H9 (cell line): ENCODE data around the gene ANKRD12. TPM values are rescaled to one million over a fixed set of nuclear protein-coding genes. Genes with fewer than 3 reads are reported as not detected.

ENCODE experiments used
- DNase-seq: peaks from one replicate; pipeline ENCODE4 v3.0.0-alpha.2; 2017
- H2AFZ ChIP-seq: one replicate; pipeline ENCODE4 v1.6.1; 2013; ENCODE audit warnings: mild to moderate bottlenecking, low read length, control low read depth, moderate library complexity
- H2AK5ac ChIP-seq: 2 replicates; pipeline ENCODE4 v1.6.1; 2013; ENCODE audit warnings: low read length, control low read depth, mixed read lengths; ENCODE audit not compliant: insufficient read length
- H2BK120ac ChIP-seq: one replicate; pipeline ENCODE4 v1.6.1; 2013; ENCODE audit warnings: low read depth, mild to moderate bottlenecking, low read length, control low read depth, inconsistent platforms; ENCODE audit not compliant: poor library complexity, severe bottlenecking
- H2BK12ac ChIP-seq: 2 replicates; pipeline ENCODE4 v1.6.1; 2013; ENCODE audit warnings: low read length, control low read depth, mixed read lengths, low read depth; ENCODE audit not compliant: insufficient read length
- H2BK15ac ChIP-seq: 2 replicates; pipeline ENCODE4 v1.6.1; 2013; ENCODE audit warnings: low read depth, low read length, control low read depth
- H2BK20ac ChIP-seq: one replicate; pipeline ENCODE4 v1.6.1; 2013; ENCODE audit warnings: low read depth, mild to moderate bottlenecking, low read length, control low read depth, inconsistent platforms; ENCODE audit not compliant: poor library complexity, severe bottlenecking
- H2BK5ac ChIP-seq: 2 replicates; pipeline ENCODE4 v1.6.1; 2013; ENCODE audit warnings: low read length, control low read depth, mixed read lengths; ENCODE audit not compliant: insufficient read length
- H3K14ac ChIP-seq: 2 replicates; pipeline ENCODE4 v1.6.1; 2013; ENCODE audit warnings: low read length, control low read depth; ENCODE audit not compliant: insufficient read depth
- H3K18ac ChIP-seq: 2 replicates; pipeline ENCODE4 v1.6.1; 2013; ENCODE audit warnings: low read depth, mild to moderate bottlenecking, mixed read lengths, low read length, control low read depth; ENCODE audit not compliant: insufficient read length
- H3K23ac ChIP-seq: 2 replicates; pipeline ENCODE4 v1.6.1; 2013; ENCODE audit warnings: low read length, control low read depth, mixed read lengths, low read depth; ENCODE audit not compliant: insufficient read length
- H3K23me2 ChIP-seq: 2 replicates; pipeline ENCODE4 v1.6.1; 2013; ENCODE audit warnings: low read depth, mild to moderate bottlenecking, mixed read lengths, low read length, control low read depth; ENCODE audit not compliant: insufficient read length, poor library complexity, severe bottlenecking
- H3K27ac ChIP-seq: 2 replicates; pipeline ENCODE4 v1.5.1; 2013; ENCODE audit warnings: low read length, control low read depth, mixed read lengths, low read depth; ENCODE audit not compliant: insufficient read length
- H3K27me3 ChIP-seq: 2 replicates; pipeline ENCODE4 v1.6.1; 2013; ENCODE audit warnings: low read length, control low read depth, inconsistent platforms; ENCODE audit not compliant: insufficient read depth
- H3K4ac ChIP-seq: 2 replicates; pipeline ENCODE4 v1.6.1; 2013; ENCODE audit warnings: low read depth, mild to moderate bottlenecking, control low read depth, inconsistent platforms, low read length, moderate library complexity
- H3K4me1 ChIP-seq: 2 replicates; pipeline ENCODE4 v1.6.1; 2013; ENCODE audit warnings: low read length, control low read depth, inconsistent platforms; ENCODE audit not compliant: insufficient read depth
- H3K4me2 ChIP-seq: 2 replicates; pipeline ENCODE4 v1.6.1; 2013; ENCODE audit warnings: low read length, control low read depth, mixed read lengths; ENCODE audit not compliant: insufficient read length, insufficient read depth
- H3K56ac ChIP-seq: 2 replicates; pipeline ENCODE4 v1.6.1; 2013; ENCODE audit warnings: low read depth, mild to moderate bottlenecking, mixed read lengths, low read length, control low read depth; ENCODE audit not compliant: insufficient read length
- H3K79me1 ChIP-seq: 2 replicates; pipeline ENCODE4 v1.6.1; 2013; ENCODE audit warnings: low read depth, mild to moderate bottlenecking, moderate library complexity, low read length, control low read depth, inconsistent platforms; ENCODE audit not compliant: insufficient read depth, poor library complexity, severe bottlenecking
- H3K79me2 ChIP-seq: 2 replicates; pipeline ENCODE4 v1.6.1; 2013; ENCODE audit warnings: low read length, control low read depth, inconsistent platforms; ENCODE audit not compliant: insufficient read depth
- H3K9ac ChIP-seq: 2 replicates; pipeline ENCODE4 v1.6.1; 2013; ENCODE audit warnings: low read length, control low read depth, mixed read lengths; ENCODE audit not compliant: insufficient read length; ENCODE audit errors: extremely low read depth
- H3K9me3 ChIP-seq: one replicate; pipeline ENCODE4 v1.6.1; 2013; ENCODE audit warnings: low read depth, low read length, inconsistent platforms; ENCODE audit not compliant: control insufficient read depth
- H3T11ph ChIP-seq: one replicate; pipeline ENCODE4 v1.6.1; 2013; ENCODE audit warnings: mild to moderate bottlenecking, low read length, control low read depth, inconsistent platforms
- H4K20me1 ChIP-seq: one replicate; pipeline ENCODE4 v1.6.1; 2013; ENCODE audit not compliant: control insufficient read depth, insufficient read length, insufficient read depth
- H4K5ac ChIP-seq: 2 replicates; pipeline ENCODE4 v1.6.1; 2013; ENCODE audit warnings: low read depth, mild to moderate bottlenecking, mixed read lengths, low read length, control low read depth; ENCODE audit not compliant: insufficient read length
- H4K8ac ChIP-seq: replicated peaks from 2 replicates; pipeline ENCODE4 v1.6.1; 2013; ENCODE audit warnings: low read length, control low read depth, mixed read lengths, low read depth; ENCODE audit not compliant: insufficient read length
- H4K91ac ChIP-seq: 2 replicates; pipeline ENCODE4 v1.6.1; 2013; ENCODE audit warnings: low read depth, mild to moderate bottlenecking, moderate library complexity, mixed read lengths, low read length, control low read depth; ENCODE audit not compliant: insufficient read length
- H3K27ac Mint-ChIP-seq, 3 experiments: 2 replicates in 2 of 3; 3 replicates in 1 of 3; pipeline ENCODE4 v1.8.0; 2020 to 2021; ENCODE audit warnings: mixed read lengths in 3 of 3, mild to moderate bottlenecking in 1 of 3, moderate library complexity in 1 of 3
- H3K27me3 Mint-ChIP-seq: 2 replicates; pipeline ENCODE4 v1.8.0; 2021; ENCODE audit warnings: low read depth, mild to moderate bottlenecking, moderate library complexity, mixed read lengths
- H3K36me3 Mint-ChIP-seq, 3 experiments: 2 replicates in 2 of 3; 3 replicates in 1 of 3; pipeline ENCODE4 v1.8.0; 2020 to 2021; ENCODE audit warnings: low read depth in 3 of 3, mixed read lengths in 3 of 3; ENCODE audit not compliant: insufficient read depth in 1 of 3
- H3K4me1 Mint-ChIP-seq, 2 experiments: 2 replicates each; pipeline ENCODE4 v1.8.0; 2020; ENCODE audit warnings: mixed read lengths in 2 of 2
- H3K4me3 Mint-ChIP-seq, 2 experiments: 2 replicates in 1 of 2; 3 replicates in 1 of 2; pipeline ENCODE4 v1.8.0; 2020 to 2021; ENCODE audit warnings: mild to moderate bottlenecking in 2 of 2, mixed read lengths in 2 of 2, moderate library complexity in 1 of 2
- H3K9me3 Mint-ChIP-seq, 2 experiments: 2 replicates in 1 of 2; 3 replicates in 1 of 2; pipeline ENCODE4 v1.8.0; 2020; ENCODE audit warnings: mild to moderate bottlenecking in 2 of 2, mixed read lengths in 2 of 2, moderate library complexity in 1 of 2
- CTCF ChIP-seq: fragments of 200-600 bp; sonication (generic); conservative IDR thresholded peaks from 3 replicates; pipeline ENCODE4 v1.8.0; 2021; ENCODE audit warnings: antibody characterized with exemption, mild to moderate bottlenecking
- WGBS: extraction: QIAGEN DNeasy Blood & Tissue Kit; methylation state at CpG from one replicate; pipeline ENCODE4 v1.1.7; 2013; ENCODE audit warnings: missing lambda C conversion rate, low lambda C conversion rate, mixed read lengths; ENCODE audit not compliant: insufficient read length; ENCODE audit errors: extremely low coverage; 5-methylcytosine and 5-hydroxymethylcytosine counted together
- total RNA-seq: library from RNA; stranded (reverse); gene quantifications from 2 replicates; pipeline ENCODE4 v1.2.1, GENCODE V29; 2021

ANKRD12 gene
- total RNA-seq, 1 experiment from 2014 or later, result 38.9 TPM

- Histone ChIP-seq H3K27ac (no peak overlapping the region), H4K20me1 (no peaks in the 10 kb centered on the region), H2BK120ac (no peak overlapping the region), H2AFZ (no peak overlapping the region), H2BK12ac (no peak overlapping the region), H2BK20ac (no peak overlapping the region), H3T11ph (no peak overlapping the region), H3K4me1 (no peaks in the 10 kb centered on the region; the same call in 1 of the 2 replicates), H3K4ac (no peak overlapping the region), H3K27me3 (no peaks in the 10 kb centered on the region), H4K8ac (no peak overlapping the region), H4K5ac (no peak overlapping the region), H3K23ac (no peak overlapping the region), H3K18ac (no peak overlapping the region), H2BK5ac (no peak overlapping the region), H3K9ac (no peak overlapping the region), H3K56ac (no peak overlapping the region), H3K9me3 (no peaks in the 10 kb centered on the region), H3K79me1 (no peaks in the 10 kb centered on the region), H3K79me2 (no peaks in the 10 kb centered on the region), H4K91ac (no peak overlapping the region), H3K23me2 (no peaks in the 10 kb centered on the region), H3K14ac (no peak overlapping the region), H3K4me2 (no peak overlapping the region), H2AK5ac (no peak overlapping the region), H2BK15ac (no peak overlapping the region)
- no peak for TF ChIP-seq CTCF
- Mint-ChIP-seq H3K4me3 (no peak overlapping the region; a peak in 1 of 5 replicates), H3K4me1 (peaks cover 4 to 5% of the 10 kb centered on the region in 2 experiments; a peak in 3 of 4 replicates), H3K9me3 (no peaks in the 10 kb centered on the region), H3K36me3 (peaks cover 12 to 29% (median 18%) of the 10 kb centered on the region in 3 experiments; a peak in 6 of 7 replicates), H3K27me3 (no peaks in the 10 kb centered on the region), H3K27ac (no peak overlapping the region)
- DNase-seq, result no peak
- no CpG with 5 or more reads among the region's 3 CpGs for WGBS
Measured at GRCh38 chr18:9217743-9218451, 81.3 kb downstream of the ANKRD12 start.
